Transverse colon (tissue), 4 donors: Measurements from ENCODE around the gene HDAC9. TPM values are rescaled to one million over a fixed set of nuclear protein-coding genes. Genes with fewer than 3 reads are reported as not detected.
A peak's percentile ranks its signal among the peaks of the same experiment; 100 is the strongest.

Experiments
- DNase-seq: peaks from one replicate; pipeline ENCODE4 v3.0.0-alpha.2; 2019
- H3K27ac ChIP-seq, 4 donors: fragments of 200-600 bp; sonication (generic); 2 replicates each; pipeline ENCODE4 v1.5.1; 2016 to 2018; ENCODE audit warnings: inconsistent platforms in 4 of 4
- H3K27me3 ChIP-seq: fragments of 200-600 bp; sonication (generic); 2 replicates; pipeline ENCODE4 v1.5.1; 2017; ENCODE audit warnings: inconsistent platforms
- H3K36me3 ChIP-seq, 4 donors: fragments of 200-600 bp; sonication (generic); 2 replicates each; pipeline ENCODE4 v1.5.1; 2017 to 2019; ENCODE audit warnings: inconsistent platforms in 4 of 4
- H3K4me1 ChIP-seq, 4 donors: fragments of 200-600 bp; sonication (generic); 2 replicates each; pipeline ENCODE4 v1.5.1; 2017 to 2020; ENCODE audit warnings: inconsistent platforms in 4 of 4
- H3K4me3 ChIP-seq, 4 donors: fragments of 200-600 bp; sonication (generic); 1 replicate in 1 of 4; 2 replicates in 3 of 4; pipeline versions ENCODE4 v1.5.1 to v1.6.1; 2017 to 2019; ENCODE audit warnings: inconsistent platforms in 4 of 4
- H3K9me3 ChIP-seq, 2 donors: fragments of 200-600 bp; sonication (generic); 2 replicates each; pipeline ENCODE4 v1.5.1; 2017 to 2019; ENCODE audit warnings: inconsistent platforms in 2 of 2
- EP300 ChIP-seq: sonication (generic); formaldehyde crosslinking; IDR thresholded peaks from one replicate; pipeline ENCODE4 v1.6.1; 2017; ENCODE audit warnings: antibody characterized with exemption, low read depth
- POLR2A ChIP-seq: fragments of 450-650 bp; IDR thresholded peaks from one replicate; pipeline ENCODE4 v1.6.1; 2016; ENCODE audit warnings: antibody characterized with exemption, mild to moderate bottlenecking, moderate library complexity
- POLR2AphosphoS5 ChIP-seq, 3 donors: sonication (generic); formaldehyde crosslinking; IDR thresholded peaks; one replicate each; pipeline ENCODE4 v1.6.1; 2016; ENCODE audit warnings: antibody characterized with exemption in 3 of 3
- WGBS, 2 donors: methylation state at CpG; one replicate each; pipeline ENCODE4 v1.1.5; 2018; ENCODE audit warnings: low coverage in 1 of 2; 5-methylcytosine and 5-hydroxymethylcytosine counted together
- in situ Hi-C, 4 donors: fragments of 200-750 bp; cut with MboI; loops; one replicate each; pipeline versions ENCODE4 v1.15.0 to v1.15.1; 2017; ENCODE audit warnings: low sequenced_read_pairs in 3 of 4, low pct_ligation_motif_present in 1 of 4, low pct_unique_long_range_greater_than_20kb in 1 of 4
- intact Hi-C: fragments of 100-400 bp; cut with DNase I; formaldehyde crosslinking; loops from one replicate; pipeline ENCODE4 v1.15.1; 2023; ENCODE audit warnings: low total_unique reads
- total RNA-seq, 4 donors: library from RNA; depleted of rRNA; stranded (reverse); fragments of >200 nt; gene quantifications; one replicate each; pipeline ENCODE4 v1.1.0, GENCODE V29; 2016
- TF ChIP-seq, protein P1 (sequence below), 5 experiments: fragments of 200-600 bp in 3 of 5; fragments of 450-650 bp in 2 of 5; sonication (generic) in 3 of 5; IDR thresholded peaks; 1 replicate in 2 of 5; 2 replicates in 3 of 5; pipeline ENCODE4 v1.5.1; 2016 to 2017; ENCODE audit warnings: antibody characterized with exemption in 5 of 5, inconsistent platforms in 3 of 5, mild to moderate bottlenecking in 2 of 5, moderate library complexity in 1 of 5

Gene HDAC9
- total RNA-seq, 4 donors from 2014 or later, result 6.0 to 47.5 (median 33.7) TPM

DNA sequence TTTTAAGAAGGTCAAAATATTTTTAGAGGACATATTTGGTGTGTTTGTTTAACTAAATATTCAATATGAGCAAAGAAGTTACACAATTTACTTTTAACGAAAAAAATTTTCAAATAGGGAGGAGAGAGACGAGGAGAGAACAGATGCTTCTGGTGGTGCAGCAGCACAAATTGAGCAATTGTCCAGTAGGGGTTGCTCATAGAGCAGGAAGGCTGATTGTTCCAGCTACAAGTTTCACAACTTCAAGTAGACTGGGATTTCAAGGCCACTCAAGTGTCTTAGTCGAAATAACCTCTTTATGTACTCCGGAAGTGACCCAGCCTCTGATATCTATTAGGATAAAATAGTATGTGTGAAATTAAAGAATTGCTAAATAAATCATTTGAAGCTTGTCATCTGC is 197.9 kb downstream of the HDAC9 start:
- Histone ChIP-seq H3K4me1 (no peaks in the 10 kb centered on the region), H3K4me3 (no peak overlapping the region), H3K36me3 (no peaks in the 10 kb centered on the region), H3K27ac (no peak overlapping the region), H3K27me3 (no peaks in the 10 kb centered on the region), H3K9me3 (no peaks in the 10 kb centered on the region)
- in situ Hi-C loops (loop anchor here in 1 of 4 donors (25.0 kb wide), 1 partner anchor 969 kb away; no protein-coding TSS in a partner anchor), intact Hi-C loops (no loop called here)
- TF ChIP-seq, protein P1, sequence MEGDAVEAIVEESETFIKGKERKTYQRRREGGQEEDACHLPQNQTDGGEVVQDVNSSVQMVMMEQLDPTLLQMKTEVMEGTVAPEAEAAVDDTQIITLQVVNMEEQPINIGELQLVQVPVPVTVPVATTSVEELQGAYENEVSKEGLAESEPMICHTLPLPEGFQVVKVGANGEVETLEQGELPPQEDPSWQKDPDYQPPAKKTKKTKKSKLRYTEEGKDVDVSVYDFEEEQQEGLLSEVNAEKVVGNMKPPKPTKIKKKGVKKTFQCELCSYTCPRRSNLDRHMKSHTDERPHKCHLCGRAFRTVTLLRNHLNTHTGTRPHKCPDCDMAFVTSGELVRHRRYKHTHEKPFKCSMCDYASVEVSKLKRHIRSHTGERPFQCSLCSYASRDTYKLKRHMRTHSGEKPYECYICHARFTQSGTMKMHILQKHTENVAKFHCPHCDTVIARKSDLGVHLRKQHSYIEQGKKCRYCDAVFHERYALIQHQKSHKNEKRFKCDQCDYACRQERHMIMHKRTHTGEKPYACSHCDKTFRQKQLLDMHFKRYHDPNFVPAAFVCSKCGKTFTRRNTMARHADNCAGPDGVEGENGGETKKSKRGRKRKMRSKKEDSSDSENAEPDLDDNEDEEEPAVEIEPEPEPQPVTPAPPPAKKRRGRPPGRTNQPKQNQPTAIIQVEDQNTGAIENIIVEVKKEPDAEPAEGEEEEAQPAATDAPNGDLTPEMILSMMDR (IDR thresholded peaks at IDR 0.05), result peak in 2 of 5 experiments; percentile 10 to 27
- TF ChIP-seq POLR2AphosphoS5 (IDR thresholded peaks at IDR 0.05), result no peak
- DNase-seq, result no peak
- WGBS, 2 donors, result 32 to 52% methylated on average over 4 of the region's 4 CpGs

- 37 to 46% methylated on average over 2 of the region's 2 CpGs for WGBS, 2 donors
Measured at GRCh38 chr7:18693816-18694215, 198.3 kb downstream of the HDAC9 start.

GRCh38 chr7:18694484-18694883 is 198.9 kb downstream of the HDAC9 start:
- in situ Hi-C loops, result loop anchor here in 1 of 4 donors (25.0 kb wide), 1 partner anchor 968 kb away; no protein-coding TSS in a partner anchor
- 60 to 84% methylated on average over 2 to 3 of the region's 3 CpGs for WGBS, 2 donors
- no peaks in the 10 kb centered on the region for H3K27me3 ChIP-seq
- H3K36me3 ChIP-seq, result no peaks in the 10 kb centered on the region
- no peak overlapping the region for H3K27ac ChIP-seq
- H3K4me1 ChIP-seq, result no peaks in the 10 kb centered on the region
- no peak overlapping the region for H3K4me3 ChIP-seq
- TF ChIP-seq POLR2A, result no peak
- TF ChIP-seq POLR2AphosphoS5 (IDR thresholded peaks at IDR 0.05), result no peak
- TF ChIP-seq, protein P1 (IDR thresholded peaks at IDR 0.05), result no peak
- no peak for TF ChIP-seq EP300
- no peak for DNase-seq
- intact Hi-C loops, result no loop called here
- H3K9me3 ChIP-seq, result no peaks in the 10 kb centered on the region

More at GRCh38 chr7:18693816-18694215, 198.3 kb downstream of the HDAC9 start:
- no peaks in the 10 kb centered on the region for H3K9me3 ChIP-seq
- H3K4me3 ChIP-seq, result no peak overlapping the region
- H3K27ac ChIP-seq, result no peak overlapping the region
- intact Hi-C loops, result no loop called here
- no peaks in the 10 kb centered on the region for H3K27me3 ChIP-seq
- no peaks in the 10 kb centered on the region for H3K36me3 ChIP-seq
- in situ Hi-C loops, result loop anchor here in 1 of 4 donors (25.0 kb wide), 1 partner anchor 968 kb away; no protein-coding TSS in a partner anchor
- H3K4me1 ChIP-seq, result no peaks in the 10 kb centered on the region
- DNase-seq, result no peak
- TF ChIP-seq EP300 (no peak), POLR2AphosphoS5 (IDR thresholded peaks at IDR 0.05) (no peak), POLR2A (no peak)
- TF ChIP-seq, protein P1 (IDR thresholded peaks at IDR 0.05), result no peak

DNA sequence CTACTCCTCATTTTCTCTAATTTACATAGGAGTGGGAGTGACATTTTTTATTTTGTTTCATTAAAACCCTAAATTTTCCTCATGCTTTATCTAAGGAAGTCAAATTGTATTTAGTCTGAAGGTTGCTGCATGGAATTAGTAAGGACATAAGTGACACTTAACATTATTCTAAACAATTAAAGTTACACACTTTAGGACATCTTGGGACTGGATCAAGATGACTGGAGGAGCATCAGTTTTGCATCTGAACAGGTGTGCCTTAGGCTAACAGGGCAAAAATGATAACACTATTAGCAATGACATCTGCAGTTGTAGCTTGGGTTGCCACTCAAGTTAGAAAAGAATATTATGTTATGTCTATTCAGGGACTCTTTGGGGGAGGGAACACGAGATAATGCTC is 199.4 kb downstream of the HDAC9 start:
- no peak for TF ChIP-seq POLR2AphosphoS5 (IDR thresholded peaks at IDR 0.05)

GRCh38 chr7:18698258-18698734 is 202.7 kb downstream of the HDAC9 start:
- WGBS, 2 donors, result 71 to 86% methylated on average over 6 of the region's 6 CpGs
- Histone ChIP-seq H3K4me3 (no peak overlapping the region), H3K4me1 (no peaks in the 10 kb centered on the region), H3K36me3 (no peaks in the 10 kb centered on the region), H3K27ac (no peak overlapping the region), H3K9me3 (no peaks in the 10 kb centered on the region), H3K27me3 (no peaks in the 10 kb centered on the region)
- intact Hi-C loops, result no loop called here
- DNase-seq, result no peak
- in situ Hi-C loops, result loop anchor here in 1 of 4 donors (25.0 kb wide), 1 partner anchor 964 kb away; no protein-coding TSS in a partner anchor
- TF ChIP-seq, protein P1 (IDR thresholded peaks at IDR 0.05), result no peak
- no peak for TF ChIP-seq EP300
- TF ChIP-seq POLR2A, result no peak
- TF ChIP-seq POLR2AphosphoS5 (IDR thresholded peaks at IDR 0.05), result no peak

More for the DNA sequence above, 199.4 kb downstream of the HDAC9 start:
- no peak overlapping the region for H3K4me3 ChIP-seq
- H3K27ac ChIP-seq, result no peak overlapping the region
- H3K36me3 ChIP-seq, result no peaks in the 10 kb centered on the region
- DNase-seq, result no peak
- WGBS, 2 donors, result 20 to 83% methylated on average over 1 of the region's 1 CpG
- intact Hi-C loops (no loop called here), in situ Hi-C loops (loop anchor here in 1 of 4 donors (25.0 kb wide), 1 partner anchor 967 kb away; no protein-coding TSS in a partner anchor)
- no peaks in the 10 kb centered on the region for H3K9me3 ChIP-seq
- no peaks in the 10 kb centered on the region for H3K27me3 ChIP-seq
- no peaks in the 10 kb centered on the region for H3K4me1 ChIP-seq
